ENCODE results near the gene CLASP2.
"Not testable (repeated sequence)": the region's sequence is repeated elsewhere in the genome, so short reads cannot be mapped to it uniquely, and the experiment has no call there.

The CLASP2 gene

DNA sequence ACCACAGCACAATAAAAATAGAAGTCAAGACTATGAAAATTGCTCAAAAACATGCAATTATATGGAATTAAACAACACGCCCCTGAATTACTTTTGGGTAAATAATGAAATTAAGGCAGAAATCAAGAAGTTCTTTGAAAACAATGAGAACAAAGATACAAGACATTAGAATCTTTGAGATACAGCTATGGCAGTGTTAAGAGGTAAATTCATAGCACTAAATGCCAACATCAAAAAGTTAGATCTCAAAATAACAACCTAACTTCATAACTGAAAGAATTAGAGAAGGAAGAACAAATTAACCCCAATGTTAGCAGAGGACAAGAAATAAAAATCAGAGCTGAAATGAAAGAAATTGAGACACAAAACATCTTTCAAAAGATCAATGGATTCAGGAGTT, 191.3 kb downstream of the CLASP2 start:
- DNase-seq: no peak

DNA sequence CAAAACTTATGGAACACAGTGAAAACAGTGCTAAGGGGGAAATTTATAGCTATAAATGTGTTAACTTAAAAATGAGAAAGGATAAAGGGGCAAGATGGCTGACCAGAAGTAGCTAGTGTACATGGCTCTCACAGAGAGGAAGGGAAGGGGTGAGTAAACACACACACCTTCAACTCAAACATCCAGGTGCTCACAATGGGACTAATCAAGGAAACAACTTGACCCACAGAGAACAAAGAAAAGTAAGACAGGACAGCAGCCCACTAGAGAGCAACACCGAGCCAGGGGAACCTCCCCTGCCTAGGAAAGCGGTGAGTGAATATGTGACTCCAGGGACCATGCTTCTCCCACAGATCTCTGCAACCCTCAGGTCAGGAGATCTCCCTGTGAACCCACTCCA, 192.8 kb downstream of the CLASP2 start:
- DNase-seq: no peak

DNA sequence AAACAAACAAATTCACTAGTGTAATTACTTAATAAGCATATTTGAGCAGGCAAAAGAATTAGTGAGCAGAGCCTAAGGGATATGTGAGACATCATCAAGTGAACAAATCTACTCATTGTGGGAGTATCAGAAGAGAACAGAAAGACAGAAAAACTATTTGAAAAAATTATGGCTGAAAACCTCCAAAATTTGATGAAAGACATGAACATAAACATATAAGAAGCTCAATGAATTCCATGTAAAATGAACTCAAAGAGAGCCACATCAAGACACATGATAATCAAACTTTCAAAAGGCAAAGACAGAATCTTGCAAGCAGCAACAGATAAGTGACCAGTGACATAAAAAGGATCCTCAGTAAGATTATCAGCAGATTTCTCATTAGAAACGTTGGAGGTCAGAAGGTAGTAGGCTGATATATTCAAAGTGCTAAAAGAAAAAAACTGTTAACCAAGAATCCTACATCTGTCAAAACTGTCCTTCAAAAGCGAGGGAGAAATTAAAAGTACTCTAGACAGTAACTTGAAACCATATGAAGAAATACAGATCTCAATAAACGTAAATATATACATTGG, 194.9 kb downstream of the CLASP2 start:
- DNase-seq: no peak

DNA sequence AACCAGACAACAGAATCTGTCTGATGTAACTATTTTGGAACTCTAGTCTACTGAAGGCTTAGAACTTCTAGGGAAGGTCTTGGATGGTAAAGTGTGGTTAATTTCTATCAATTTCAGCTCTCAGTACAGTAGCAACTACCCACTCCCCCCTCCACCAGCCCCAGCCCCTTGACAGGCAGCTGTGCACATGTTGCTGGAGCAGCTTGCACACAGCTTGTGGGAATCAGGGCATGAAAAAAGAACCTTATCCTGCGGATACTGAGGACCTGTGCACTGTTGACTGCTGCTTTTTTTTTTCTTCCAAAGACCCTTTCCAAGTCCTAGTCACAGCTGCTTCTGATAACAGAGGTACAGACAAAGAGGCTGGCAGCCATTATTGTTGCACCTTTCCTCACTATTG, 196.3 kb downstream of the CLASP2 start:
- DNase-seq: no peak

DNA sequence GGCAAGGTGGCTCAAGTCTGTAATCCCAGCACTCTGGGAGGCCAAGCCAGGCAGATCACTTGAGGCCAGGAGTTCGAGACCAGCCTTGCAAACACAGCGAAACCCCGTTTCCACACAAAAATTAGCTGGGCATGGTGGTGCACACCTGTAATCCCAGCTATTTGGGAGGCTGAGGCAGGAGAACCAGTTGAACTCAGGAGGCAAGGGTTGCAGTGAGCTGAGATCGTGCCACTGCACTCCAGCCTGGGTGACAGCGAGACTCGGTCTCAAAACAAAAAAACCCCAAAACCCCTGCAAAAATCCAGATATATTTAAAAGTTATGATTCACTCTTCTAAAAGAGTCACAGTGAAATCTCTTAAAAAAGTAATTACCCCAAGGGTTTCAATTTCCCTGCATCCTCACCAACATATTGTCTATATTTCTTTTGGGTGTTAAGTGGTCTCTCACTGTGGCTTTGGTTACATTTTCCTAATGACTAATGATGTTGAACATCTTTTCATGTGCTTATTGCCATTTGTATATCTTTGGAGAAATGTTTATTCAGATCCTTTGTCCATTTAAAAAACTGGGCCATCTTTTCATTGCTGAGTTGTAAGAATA, 204.7 kb downstream of the CLASP2 start:
- no peak for DNase-seq

DNA sequence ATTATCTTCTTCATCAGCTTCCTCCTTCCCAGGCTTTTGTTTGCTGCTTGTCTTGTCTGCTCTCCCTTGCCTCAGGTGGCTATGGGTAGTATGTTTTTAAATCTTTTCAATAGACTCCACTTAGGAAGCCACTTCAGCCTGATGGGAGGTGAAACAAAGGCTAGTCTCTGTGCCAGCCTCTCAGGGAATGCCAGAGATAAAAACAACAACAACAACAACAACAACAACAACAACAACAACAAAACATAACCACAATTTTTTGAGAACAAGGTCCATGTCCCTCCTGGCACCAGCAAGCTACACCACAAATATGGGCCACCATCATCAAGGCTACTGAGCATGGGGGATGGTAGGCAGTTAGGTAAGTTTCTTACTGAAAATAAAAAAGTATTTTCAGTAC, 213.0 kb downstream of the CLASP2 start:
- DNase-seq: no peak

DNA sequence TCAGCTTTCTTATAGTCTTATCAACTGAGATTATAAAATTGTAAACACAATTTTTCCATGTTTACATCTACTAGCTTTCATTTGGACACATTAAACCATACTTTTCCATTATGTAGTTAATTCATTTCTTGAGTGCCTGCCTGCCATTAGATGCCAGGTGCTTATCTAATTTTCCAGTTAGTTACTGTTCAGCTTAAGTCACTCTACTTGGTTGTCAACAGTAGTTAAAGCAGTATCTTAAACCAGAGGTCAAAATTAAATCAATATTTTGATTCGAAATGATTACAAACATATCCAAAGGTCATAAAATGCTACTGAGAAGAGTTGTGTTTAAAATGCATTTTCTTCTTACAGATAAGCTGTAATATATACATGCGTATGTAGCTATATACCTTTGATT, 221.6 kb downstream of the CLASP2 start:
- no peak for DNase-seq

DNA sequence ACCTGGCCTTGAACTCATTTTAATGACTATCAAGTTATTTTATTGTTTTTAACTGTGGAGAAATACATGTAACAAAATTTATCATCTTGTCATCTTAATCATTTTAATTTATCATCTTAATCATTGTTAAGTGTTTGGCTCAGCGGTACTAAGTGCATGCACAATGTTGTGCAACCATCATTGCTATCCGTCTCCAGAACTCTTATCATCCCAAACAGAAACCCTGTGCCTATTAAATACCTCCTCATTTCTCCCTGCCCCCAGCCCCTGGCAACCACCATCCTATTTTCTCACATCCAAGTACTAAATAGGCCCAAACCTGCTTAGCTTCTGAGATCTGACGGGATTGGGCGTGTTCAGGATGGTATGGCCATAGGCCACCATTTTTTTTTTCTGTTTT, 226.3 kb downstream of the CLASP2 start:
- DNase-seq: no peak

DNA sequence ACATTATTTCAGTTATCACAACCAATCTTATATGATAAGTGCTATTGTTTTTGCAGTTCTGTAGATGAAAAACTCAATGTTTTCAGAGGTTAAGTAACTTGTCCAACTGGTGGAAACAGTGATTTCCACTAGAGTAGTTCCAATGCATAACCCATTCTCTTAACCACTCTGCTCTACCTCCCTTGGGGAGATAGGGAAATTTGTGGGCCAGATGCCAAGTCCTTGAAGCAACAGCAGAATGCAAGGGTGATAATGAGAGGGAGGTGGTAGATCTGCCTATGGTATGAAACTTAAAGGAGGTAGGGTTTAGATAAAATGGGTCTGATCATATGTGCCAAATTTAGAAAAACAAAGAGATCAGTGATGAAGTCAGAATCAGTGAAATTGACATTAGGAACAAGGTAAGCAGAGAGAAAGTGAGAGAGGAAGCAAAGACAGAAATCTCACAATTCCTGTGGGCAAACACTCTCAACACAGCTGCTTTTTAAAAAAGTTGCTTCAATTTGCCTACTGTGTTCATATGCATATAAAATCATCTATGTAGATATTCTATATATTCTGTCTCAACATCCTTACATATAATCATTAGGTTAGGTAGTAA, 227.3 kb downstream of the CLASP2 start:
- DNase-seq: no peak

DNA sequence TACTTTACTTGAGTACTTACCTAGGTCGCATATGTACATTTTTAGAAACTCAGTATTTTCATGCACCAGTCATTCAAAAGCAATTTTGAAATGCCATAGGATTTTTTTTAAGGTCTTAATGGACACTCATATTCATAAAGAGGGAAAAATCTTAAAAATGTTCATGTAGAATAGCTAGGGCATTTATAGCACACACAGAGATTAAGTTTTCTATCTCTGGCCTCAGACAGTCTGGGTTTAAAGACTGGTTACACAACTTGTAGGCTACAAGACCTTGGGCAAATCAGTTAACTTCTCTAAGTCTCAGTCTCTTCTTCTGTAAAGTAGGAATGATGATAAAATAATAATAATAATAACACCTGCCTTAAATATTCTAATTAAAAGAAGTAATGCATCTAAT, 229.4 kb downstream of the CLASP2 start:
- DNase-seq: no peak

DNA sequence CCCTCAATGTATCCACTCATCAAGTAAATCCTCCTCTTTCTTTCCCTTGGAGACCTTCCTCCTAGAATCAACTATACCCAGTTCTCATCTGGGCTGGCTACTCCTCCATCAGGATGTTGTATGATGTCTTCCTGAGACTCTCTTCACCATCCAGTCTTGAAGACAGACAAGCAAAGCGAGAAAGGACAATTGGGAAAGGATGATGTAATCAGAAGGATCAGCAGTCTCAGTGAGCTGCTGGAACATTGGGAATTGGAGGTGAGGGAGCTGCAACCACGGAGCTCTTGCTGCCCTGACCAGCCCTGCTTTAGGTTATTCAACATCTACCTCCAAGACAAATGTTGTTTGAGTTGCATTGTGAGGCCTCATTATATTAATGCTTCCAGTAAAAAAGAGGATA, 229.8 kb downstream of the CLASP2 start:
- DNase-seq: no peak

DNA sequence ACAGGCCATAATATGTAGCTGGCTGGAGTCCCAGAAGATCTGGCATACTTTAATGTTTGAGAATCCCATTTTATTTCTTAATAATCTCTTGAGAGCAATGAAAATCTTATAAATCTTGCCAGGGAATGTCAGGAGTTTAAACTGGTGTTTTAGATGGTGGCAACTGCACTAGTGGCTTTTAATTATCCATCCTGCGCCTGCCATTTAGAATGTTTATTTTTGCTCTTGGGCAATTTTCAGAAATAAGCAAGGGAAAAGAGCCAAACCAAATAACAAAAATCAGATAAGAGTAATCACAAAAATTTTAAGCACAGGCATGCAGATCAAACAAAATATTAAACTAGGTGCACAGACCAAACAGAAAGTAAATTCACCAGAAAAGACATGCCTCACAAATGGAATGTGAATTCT, 235.9 kb downstream of the CLASP2 start:
- DNase-seq: no peak

DNA sequence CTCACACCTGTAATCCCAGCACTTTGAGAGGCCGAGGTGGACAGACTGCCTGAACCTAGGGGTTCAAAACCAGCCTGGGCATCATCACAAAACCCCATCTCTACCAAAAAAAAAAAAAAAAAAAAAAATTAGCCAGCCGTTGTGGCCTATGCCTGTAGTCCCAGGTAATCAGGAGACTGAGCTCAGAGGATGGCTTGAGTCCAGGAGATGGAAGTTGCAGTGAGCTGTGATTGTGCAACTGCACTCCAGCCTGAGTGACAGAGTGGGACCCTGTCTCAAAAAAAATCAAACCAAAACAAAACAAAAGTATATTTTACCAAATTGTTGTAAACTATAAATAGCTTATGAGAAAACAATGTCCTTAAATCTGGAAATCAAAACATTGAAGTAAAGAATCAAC, 243.2 kb downstream of the CLASP2 start:
- no peak for DNase-seq

DNA sequence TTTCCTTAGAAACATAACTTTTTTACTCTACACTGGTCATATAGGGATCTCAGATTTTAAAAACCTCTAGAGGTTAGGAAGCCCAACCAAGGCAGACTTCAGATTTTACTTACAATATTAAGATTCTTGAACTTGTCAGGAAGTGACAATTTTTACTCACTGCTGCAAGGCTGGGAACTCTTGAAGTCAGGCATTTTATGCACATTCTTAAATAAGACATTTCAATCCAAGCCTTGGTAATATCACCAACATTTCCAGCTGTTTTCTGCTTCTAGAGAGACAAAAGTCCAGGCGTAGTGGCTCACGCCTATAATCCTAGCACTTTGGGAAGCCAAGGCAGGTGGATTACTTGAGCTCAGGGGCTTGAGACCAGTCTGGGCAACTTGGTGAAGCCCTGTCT, 244.2 kb downstream of the CLASP2 start:
- DNase-seq: no peak

DNA sequence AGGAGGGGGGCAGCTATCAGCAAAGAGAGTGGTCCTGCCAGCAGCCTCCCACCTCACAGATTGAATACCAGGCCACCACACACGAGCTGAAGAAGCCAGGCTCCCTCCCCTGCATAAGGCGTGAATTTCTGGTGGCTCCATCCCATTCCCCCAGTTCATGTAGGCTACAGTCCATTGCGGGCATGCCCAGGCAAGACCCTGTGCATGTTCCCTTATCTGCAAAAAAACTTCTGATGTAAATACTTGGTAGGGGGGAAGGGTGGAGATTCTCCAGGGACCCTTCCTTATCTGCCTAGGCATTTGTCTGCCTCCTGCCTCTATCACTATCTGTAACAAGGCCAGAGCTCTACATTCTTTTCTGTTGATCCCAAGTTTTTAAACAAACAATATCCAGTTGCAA, 250.3 kb downstream of the CLASP2 start:
- DNase-seq: no peak

DNA sequence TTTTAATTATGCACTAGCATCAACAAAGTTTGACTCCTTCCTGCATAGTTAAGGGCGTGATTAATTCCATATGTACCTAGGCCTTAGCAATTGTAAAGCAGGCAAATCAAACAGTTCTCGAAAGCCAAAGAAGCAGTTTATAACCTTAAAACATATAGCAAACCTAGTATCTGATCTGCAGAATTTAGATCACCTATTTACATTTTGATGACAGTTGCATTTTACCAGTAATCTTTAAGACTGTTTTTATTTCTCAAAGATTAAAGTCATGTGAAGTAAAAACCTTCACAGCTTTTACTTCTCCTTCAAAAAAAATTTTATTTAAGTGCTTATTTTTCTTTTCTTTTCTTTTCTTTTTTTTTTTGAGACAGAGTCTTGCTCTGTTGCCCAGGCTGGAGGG, 257.0 kb downstream of the CLASP2 start:
- DNase-seq: no peak

DNA sequence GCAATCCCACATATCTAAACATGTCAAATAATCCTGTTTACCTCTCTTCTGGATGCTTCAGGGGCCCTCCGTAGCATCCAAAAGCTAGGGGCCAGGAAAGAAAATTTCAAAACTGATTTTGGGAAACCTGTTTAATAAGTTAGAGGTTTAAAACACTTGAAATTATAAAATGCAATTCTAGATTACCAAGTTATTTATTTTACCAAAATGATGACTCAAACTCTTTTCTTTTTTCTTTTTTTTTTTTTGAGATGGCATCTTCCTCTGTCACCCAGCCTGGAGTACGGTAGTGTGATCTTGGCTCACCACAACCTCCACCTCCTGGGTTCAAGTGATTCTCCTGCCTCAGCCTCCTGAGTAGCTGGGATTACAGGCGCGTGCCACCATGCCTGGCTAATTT, 258.5 kb downstream of the CLASP2 start:
- DNase-seq: not testable (repeated sequence)

DNA sequence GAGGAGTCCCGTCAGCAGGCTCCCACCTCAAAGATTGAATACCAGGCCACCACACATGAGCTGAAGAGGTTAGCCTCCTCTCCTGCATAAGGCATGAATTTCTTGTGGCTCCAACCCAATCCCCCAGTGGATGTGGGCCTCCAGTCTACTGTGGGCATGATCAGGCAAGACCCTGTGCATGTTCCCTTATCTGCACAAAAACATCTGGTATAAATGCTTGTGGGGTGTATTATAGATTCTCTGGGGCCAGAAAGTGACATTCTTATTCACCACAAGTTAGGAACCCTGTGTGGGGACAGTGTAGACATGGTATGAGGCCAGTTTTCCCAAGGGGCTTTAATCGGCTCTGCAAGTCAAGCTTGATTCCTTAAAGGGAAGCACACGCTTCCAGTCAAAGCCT, 259.6 kb downstream of the CLASP2 start:
- no peak for DNase-seq

DNA sequence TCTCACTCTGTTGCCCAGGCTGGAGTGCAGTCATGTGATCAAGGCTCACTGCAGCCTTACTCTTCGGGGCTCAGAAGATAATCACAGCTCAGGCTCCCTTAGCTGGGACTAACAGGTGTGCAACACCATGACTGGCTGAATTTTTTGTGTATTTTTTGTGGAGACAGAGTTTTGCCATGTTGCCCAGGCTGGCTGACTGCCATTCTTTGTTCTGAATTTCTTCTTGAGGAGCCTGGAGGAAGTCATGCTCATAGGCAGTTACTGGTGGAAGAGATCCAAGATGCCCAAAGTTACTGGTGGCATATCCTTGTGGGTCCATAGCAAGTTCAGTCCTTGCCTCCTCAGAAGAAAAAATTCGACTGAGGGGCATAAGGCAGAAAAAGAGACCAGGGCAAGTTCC, 261.3 kb downstream of the CLASP2 start:
- DNase-seq: no peak

DNA sequence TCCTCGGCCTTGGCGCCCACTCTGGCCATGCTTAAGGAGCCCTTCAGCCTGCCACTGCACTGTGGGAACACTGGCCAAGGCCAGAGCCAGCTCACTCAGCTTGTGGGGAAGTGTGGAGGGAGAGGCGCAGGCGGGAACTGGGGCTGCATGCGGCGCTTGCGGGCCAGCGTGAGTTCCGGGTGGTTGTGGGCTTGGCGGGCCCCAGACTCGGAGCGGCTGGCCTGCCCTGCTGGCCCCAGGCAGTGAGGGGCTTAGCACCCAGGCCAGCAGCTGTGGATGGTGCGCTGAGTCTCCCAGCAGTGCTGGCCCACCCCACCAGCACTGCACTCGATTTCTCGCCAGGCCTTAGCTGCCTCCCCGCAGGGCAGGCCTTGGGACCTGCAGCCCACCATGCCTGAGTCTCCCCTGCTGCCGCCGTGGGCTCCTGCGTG, 264.7 kb downstream of the CLASP2 start:
- DNase-seq: no peak

DNA sequence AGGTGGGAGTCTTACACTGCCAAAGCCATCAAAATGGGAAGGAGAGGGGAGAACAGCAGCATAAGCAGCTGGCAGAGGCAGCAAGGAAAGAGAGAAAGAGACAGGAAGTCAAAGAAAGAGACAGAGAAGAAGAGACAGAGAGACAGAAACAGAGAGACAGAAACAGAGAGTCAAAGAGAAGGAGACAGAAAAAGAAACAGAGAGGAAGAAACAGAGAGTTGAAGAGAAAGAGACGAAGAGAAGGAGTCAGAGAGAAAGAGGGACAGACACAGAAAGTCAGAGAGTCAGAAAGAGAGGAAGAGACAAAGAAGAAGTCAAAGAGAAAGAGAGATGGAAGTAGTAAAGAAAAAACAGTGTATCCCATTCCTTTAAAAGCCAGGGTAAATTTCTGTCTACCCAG, 266.1 kb downstream of the CLASP2 start:
- DNase-seq: not testable (repeated sequence)

DNA sequence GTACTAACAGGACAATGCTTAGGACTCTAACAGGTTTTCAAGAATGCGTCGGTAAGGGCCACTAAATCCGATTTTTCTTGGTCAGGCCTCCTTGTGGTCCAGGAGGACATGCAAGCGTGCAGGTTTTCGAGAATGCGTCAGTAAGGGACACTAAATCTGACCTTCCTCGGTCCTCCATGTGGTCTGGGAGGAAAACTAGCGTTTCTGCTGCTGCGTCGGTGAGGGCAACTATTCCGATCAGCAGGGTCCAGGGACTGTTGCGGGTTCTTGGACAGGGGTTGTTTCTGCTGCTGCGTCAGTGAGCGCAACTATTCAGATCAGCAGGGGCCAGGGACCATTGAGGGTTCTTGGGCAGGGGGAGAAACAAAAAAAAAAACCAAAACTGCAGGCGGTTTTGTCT, 270.1 kb downstream of the CLASP2 start:
- DNase-seq: no peak

DNA sequence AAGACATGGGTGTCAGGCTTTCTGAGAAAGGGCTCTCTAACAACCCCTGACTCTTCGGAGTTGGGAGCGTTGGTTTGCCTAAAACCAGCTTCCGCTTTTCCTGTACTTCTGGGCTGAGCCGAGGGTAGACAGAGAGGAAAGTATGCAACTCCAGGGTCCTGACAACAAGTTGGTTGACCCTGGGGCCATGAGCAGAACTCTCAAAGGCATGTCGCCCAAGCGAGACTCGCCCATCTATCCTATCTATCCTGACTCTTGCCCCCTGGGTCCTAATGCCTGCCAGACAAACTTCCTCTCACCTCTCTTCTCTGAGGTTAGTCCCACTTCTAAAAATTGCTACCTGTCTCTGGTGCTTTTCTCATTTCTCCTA, 270.8 kb downstream of the CLASP2 start:
- DNase-seq: not testable (repeated sequence)

All from stimulated activated CD4-positive, alpha-beta T cell treated with anti-CD3 and anti-CD28 coated beads, Interleukin-1b, Interleukin-23, amount 100 ng/mL, for 48 hours (primary cell).